ENCODE measurements around the gene TLE5.
"Not testable (repeated sequence)": the region's sequence is repeated elsewhere in the genome, so short reads cannot be mapped to it uniquely, and the experiment has no call there.

TLE5 gene

DNA sequence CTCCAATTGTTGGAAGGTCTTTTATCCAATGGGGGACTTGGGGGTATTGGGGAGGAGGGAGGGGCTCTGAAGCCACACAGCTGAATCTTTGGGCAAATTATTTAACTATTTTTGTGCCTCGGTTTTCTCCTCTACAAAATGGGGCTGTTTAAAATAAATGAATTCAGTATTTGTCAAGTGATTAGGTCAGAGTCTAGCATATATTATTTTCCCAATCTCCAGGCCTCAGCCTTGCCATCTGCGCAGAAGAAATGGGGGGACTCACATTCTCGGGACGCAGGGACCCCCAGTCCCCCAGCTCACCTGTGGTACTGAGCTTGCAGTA lies 1.5 kb downstream of the TLE5 start:
- DNase-seq = no peak

- no peak for DNase-seq
Observed at GRCh38 chr19:3059653-3060052, 2.6 kb downstream of the TLE5 start.

DNA sequence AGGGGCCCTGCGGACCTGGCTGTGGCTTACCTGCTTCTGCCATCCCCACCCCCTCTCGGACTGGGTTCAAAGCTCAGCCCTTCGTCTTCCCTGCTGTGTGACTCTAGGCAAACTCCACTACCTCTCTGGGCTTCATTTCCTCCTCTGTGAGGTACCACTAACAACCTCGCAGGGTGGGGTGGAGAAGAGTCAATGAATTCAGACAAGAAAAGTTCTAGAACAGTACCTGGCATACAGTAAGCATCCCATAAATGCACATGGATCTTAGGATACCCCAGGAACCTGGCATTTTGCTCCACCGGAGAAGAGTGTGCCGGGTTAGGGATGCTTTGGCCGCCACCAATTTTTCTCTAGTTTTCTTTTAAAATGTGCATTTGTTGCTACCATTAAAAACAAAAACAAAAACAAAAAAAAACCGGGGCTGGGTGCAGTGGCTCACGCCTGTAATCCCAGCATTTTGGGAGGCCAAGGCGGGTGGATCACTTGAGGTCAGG lies 3.4 kb downstream of the TLE5 start:
- DNase-seq = no peak

DNA sequence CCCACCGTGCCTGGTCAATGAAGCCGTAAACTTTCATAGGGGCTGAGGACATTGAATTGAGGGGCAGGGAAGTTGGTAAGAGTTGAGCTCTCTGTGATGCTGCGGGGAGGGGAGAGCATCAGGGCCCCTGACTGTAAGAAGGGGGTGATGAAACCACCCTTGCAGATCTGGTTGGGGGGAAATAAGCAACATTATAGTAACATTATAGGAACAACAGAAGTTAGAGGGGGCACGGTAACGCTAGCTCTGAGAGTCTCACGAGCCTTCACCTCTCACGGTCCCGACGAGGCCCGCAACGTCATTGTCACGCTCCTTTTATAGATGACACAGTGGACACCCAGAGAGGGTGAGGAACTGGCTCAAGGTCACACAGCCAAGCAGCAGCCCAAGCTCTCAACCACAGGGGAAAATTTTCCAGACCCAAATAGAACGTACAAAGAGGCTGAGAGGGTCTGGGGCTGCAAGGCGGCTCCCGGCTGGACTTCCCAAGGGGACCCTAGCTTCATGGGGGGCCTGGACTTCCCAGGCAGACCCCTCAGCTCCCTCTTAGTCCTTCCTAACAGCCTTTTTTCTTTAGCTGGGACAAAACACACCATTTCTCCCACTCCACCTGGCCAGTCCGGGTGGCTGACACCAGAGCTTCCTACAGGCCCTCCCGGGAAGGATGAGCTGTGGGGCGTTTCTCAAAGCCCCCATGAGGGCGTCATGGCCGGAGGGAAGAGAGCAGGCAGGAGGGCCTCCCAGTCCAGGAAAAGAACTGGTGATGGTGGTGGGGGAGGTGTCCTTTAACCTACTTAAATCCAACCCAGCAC lies 4.1 kb downstream of the TLE5 start:
- DNase-seq = no peak

DNA sequence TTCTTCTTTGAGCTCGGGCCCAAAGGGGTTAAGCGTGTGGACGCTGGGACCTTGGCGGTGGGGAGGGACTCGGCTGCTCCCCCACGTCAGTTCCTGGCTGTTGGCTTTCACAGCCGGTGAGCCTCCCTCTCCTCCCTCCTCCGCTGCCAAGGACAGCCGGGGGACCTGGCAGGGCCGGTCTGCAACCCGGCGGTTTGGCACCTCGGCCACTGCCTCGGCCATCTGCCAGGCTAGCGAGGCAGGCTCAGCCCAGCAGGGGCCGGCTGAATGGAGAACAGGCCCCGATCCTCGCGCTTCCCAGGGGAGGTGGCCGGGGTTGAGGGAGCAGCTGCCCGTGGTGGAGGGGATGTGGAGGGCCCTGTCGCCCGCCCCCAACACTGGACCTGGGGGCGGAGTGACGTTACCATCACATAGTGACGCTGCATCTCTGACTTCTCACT lies 5.0 kb downstream of the TLE5 start:
- DNase-seq = no peak

GRCh38 chr19:3056417-3057088 lies 5.7 kb downstream of the TLE5 start:
- no peak for DNase-seq

DNA sequence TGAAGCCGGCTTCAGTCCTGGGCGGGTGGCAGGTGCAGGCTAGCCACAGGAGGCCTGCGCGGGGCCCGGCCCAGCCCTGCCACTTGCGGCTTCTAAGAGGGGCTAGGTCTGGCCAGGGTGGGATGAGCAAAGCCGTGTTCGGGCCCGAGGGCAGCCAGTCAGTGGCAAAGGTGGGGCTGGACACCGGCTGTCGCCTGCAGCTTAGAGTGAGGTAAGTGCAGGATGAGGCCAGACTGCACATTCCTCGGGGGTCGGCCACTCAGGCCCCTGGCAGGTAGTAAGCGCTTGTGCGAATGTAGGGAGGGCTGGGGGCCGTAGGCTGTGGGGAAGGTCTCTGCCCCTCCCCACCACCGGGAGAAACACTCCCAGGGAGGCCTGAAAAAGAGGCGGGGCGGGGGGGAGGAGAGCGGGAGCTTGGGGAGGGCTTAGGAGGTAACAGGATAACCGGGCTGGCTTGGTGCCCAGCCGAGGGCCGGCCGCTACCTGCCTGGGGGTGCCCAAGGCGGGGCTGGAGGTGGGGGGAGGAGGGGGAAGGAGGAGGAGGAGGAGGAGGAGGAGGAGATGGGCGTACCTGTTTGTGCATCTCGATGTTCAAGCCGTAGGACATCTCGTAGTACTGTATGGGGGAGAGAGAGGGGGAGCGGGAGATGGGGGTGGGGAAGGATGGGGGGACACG lies 6.4 kb downstream of the TLE5 start:
- DNase-seq = no peak

- no peak for DNase-seq
Observed at GRCh38 chr19:3054972-3055740, 7.1 kb downstream of the TLE5 start.

DNA sequence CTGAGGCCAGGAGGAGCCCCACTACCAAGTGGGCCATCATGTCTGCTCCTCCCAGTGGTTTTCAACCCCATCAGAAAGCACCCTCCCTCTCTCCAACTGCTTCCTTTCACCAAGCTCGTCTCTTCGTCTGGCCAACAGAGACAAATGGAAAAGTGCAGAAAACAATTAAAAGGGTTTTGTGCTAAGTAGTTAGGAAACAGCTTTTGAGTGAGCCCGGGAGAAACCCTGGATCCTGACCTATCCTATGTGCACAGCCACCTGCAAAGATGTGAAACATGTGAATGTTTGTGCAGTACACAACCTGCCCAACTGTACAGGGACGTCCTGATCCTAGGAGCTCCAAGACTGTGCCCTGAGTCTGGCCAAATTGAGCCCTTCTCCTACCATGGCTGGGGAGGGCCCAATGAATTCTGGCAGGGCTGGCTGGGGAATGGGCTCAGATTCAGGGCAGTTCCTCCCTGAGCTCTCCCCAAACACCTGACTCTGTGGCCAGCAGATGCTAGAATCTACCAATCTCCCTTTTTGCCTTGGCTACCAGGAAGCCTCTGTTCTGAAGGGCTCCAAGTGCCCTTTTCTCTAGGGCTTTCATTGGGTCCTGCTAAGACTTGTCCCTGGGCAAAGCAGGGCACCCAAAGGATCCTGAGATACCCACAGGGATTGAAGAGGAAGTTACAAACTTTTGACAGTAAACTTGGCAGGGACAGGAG lies 7.9 kb downstream of the TLE5 start:
- DNase-seq = no peak

- no peak for DNase-seq
Observed at GRCh38 chr19:3053780-3054179, 8.5 kb downstream of the TLE5 start.

GRCh38 chr19:3053218-3053621 lies 9.1 kb downstream of the TLE5 start:
- no peak for DNase-seq

DNA sequence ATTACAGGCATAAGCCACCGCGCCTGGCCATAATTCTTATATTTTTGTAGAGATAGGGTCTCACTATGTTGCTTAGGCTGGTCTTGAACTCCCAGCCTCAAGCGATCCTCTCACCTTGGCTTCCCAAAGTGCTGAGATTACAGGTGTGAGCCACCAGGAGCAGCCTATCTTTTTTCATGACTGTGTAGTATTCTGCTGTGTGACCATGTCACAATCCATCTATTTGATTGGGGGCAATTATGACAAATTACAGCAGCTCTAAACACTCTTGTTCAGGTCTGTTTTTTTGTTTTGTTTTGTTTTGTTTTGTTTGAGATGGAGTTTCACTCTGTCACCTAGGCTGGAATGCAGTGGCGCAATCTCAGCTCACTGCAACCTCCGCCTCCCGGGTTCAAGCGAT lies 12.3 kb downstream of the TLE5 start:
- not testable (repeated sequence) for DNase-seq

DNA sequence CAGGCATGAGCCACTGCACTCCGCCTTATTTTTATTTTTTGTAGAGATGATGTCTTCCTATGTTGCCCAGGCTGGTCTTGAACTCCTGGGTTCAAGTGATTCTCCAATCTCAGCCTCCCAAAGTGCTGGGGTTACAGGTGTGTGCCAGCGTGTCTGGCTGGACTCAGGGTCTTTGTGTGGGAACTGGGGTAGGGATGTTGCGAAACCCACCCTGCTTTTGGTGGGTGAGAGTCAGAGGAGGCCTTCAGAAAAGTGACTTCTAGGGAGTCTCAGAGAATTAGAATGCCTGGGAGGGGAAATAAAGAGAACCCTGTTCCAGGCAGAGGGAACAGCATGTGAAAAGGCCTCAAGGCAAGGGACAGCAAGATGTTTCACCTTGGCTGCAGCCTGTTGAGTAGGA lies 13.2 kb downstream of the TLE5 start:
- DNase-seq = no peak

DNA sequence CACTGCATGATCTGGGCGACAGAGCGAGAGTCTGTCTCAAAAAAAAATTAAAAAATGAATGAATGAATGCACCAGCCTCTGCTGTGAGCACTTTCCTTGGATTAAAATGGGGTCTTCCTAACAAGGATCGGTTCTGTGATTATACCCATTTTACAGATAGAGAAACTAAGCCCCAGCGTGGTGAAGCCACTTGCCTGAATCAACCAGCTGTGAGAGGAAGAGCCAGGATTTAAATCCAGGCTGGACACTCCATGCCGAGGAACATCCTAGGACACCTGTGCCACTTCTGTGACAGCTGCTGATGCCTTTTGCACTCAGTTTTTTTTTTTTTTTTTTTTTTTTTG lies 14.1 kb downstream of the TLE5 start:
- no peak for DNase-seq

- DNase-seq = peak; percentile 72 to 80
Observed at GRCh38 chr19:3047496-3048189, 14.7 kb downstream of the TLE5 start.

GRCh38 chr19:3046698-3047495 lies 15.4 kb downstream of the TLE5 start:
- no peak for DNase-seq

GRCh38 chr19:3045885-3046697 lies 16.2 kb downstream of the TLE5 start:
- no peak for DNase-seq

DNA sequence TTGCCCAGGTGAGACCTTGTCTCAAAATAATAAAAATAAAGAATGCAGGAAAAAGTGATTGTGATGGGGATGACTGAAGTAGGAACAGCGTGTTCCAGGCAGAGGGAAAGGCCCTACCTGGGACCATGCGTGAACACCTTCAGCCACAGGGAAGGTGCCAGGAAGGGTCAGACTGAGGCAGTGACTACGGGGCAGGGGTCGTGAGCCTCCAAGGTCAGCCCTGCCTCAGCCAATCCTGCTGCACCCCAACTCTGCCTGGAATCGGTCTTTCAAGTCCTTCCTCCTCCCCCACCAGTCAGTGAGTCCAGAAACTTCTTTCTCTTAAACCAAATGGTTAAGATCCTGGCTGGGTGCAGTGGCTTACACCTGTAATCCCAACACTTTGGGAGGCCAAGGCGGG lies 17.1 kb downstream of the TLE5 start:
- DNase-seq = no peak

DNA sequence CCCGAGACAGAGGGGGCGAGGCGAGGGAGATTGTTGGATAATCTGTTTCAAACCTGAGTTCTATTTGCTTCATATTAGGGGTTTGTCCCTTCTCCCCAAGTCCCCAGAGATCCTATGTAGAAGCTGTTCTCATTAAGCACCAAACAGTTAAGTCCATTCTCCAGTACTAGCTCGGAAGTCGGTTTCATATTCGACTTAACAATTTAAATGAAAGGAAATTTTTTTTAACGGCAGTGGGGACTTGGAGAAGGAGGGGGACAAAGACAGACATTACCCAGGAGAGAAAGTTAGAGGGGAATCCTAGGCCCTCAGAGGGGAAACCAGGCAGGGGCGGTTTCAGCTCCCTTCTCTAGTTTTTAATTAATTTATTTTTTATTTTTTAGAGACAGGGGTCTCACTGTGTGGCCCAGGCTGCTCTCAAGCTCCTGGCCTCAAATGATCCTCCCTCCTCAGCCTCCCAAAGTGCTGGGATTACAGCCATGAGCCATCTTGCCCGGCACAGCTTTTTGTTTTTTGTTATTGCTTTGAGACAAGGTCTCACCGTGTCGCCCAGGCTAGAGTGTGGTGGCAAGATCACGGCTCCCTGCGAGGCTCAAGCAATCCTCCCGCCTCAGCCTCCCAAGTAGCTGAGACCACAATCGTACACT lies 19.6 kb downstream of the TLE5 start:
- DNase-seq = no peak
